KOPT-K1 (cell line): Measurements from ENCODE around the gene ZNF530.

ENCODE experiments used
- H3K27ac ChIP-seq: fragments of 200-600 bp; sonication (generic); 2 replicates; pipeline ENCODE4 v1.5.1; 2016; ENCODE audit warnings: antibody characterized with exemption, mild to moderate bottlenecking, low read depth, low read length; ENCODE audit not compliant: poor library complexity, severe bottlenecking
- H3K36me3 ChIP-seq: fragments of 200-600 bp; sonication (generic); 2 replicates; pipeline ENCODE4 v1.5.1; 2017; ENCODE audit warnings: antibody characterized with exemption, mild to moderate bottlenecking, low read length, moderate library complexity; ENCODE audit not compliant: insufficient read depth
- H3K9me3 ChIP-seq: fragments of 200-600 bp; sonication (generic); 2 replicates; pipeline ENCODE4 v1.5.1; 2017; ENCODE audit warnings: antibody characterized with exemption, low read length, mild to moderate bottlenecking; ENCODE audit not compliant: insufficient read depth, poor library complexity, severe bottlenecking

The ZNF530 gene

GRCh38 chr19:57642396-57643046, 42.8 kb downstream of the ZNF530 start:
- H3K9me3 ChIP-seq, result peaks cover 55% of the 10 kb centered on the region
- H3K27ac ChIP-seq, result no peak overlapping the region
- peaks cover 58% of the 10 kb centered on the region for H3K36me3 ChIP-seq

GRCh38 chr19:57643734-57644133, 44.0 kb downstream of the ZNF530 start:
- peaks cover 43% of the 10 kb centered on the region for H3K9me3 ChIP-seq
- H3K36me3 ChIP-seq, result peaks cover 47% of the 10 kb centered on the region
- no peak overlapping the region for H3K27ac ChIP-seq

- no peak overlapping the region for H3K27ac ChIP-seq
- H3K36me3 ChIP-seq, result 0 out of 2 replicates have a peak, but pooled peaks cover under 1% of the 10 kb centered on the region
- peaks cover 38% of the 10 kb centered on the region for H3K9me3 ChIP-seq
These were observed 48.8 kb downstream of the ZNF530 start for GRCh38 chr19:57648331-57649003.

GRCh38 chr19:57651654-57651996, 51.9 kb downstream of the ZNF530 start:
- Histone ChIP-seq H3K9me3 (peaks cover 56% of the 10 kb centered on the region), H3K36me3 (no peaks in the 10 kb centered on the region), H3K27ac (peak overlapping the region; percentile 67)

DNA sequence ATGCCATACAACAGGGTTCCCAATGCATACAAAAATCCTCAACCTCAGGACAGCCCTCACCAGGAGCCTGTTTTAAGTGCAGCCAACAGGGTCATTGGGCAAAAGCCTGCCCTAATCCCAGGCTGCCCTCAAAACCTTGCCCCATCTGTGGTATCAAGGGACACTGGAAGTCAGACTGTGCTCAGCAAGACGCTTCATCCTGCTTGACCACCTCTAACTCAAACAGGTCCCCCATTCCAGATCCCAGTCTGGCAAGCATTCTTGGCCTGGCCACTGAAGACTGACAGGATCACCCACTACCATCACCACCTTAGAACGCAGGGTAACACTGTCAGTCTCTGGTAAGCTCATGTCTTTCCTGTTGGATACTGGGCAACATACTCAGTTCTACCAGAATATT, 54.0 kb downstream of the ZNF530 start:
- Histone ChIP-seq H3K9me3 (peaks cover 56% of the 10 kb centered on the region), H3K36me3 (no peaks in the 10 kb centered on the region), H3K27ac (no peak overlapping the region)

- no peaks in the 10 kb centered on the region for H3K36me3 ChIP-seq
- H3K27ac ChIP-seq, result no peak overlapping the region
- H3K9me3 ChIP-seq, result peaks cover 46% of the 10 kb centered on the region
These were observed 55.8 kb downstream of the ZNF530 start for GRCh38 chr19:57655443-57655842.

DNA sequence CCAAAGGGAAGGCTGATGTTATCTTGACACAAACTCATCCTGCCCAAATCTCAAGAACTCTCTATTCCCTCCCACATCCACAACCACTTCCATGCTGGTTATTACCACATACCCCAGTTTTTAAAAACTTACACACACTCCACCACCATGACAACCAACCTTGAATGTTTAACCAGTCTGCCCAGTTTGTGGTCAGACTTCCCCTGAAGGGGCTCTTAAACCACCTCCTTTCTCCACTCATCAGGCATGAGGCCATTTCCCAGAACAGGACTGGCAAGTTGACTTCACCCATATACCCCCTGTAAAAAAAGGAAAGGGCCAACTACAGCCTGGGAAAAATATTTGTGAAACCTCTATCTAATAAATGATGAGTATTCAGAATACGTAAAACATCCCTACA, 56.7 kb downstream of the ZNF530 start:
- Histone ChIP-seq H3K9me3 (peaks cover 39% of the 10 kb centered on the region), H3K27ac (no peak overlapping the region), H3K36me3 (no peaks in the 10 kb centered on the region)
